A549 (cell line): ENCODE measurements around the gene RCN2. TPM values are rescaled to one million over a fixed set of nuclear protein-coding genes. Genes with fewer than 3 reads are reported as not detected.
A peak's percentile ranks its signal among the peaks of the same experiment; 100 is the strongest.

Experiments used
- ATAC-seq, 2 experiments: fragments of 200-7000 bp in 1 of 2; fragments of >200 bp in 1 of 2; cut with Nextera tagmentation in 1 of 2; cut with Tn5 transposase in 1 of 2; 3 replicates each; pipeline versions ENCODE4 v1.8.0 to v1.9.1; 2018 to 2020; ENCODE audit warnings: mild to moderate bottlenecking in 1 of 2, moderate library complexity in 1 of 2
- CTCF ChIA-PET: fragments of 300-600 bp; sonication (Branson Sonifier 250); formaldehyde crosslinking; extraction: SDS; loops from one replicate; lab custom pipeline; 2021; ENCODE audit warnings: antibody characterized with exemption, inconsistent platforms; lab: Yijun Ruan, JAX
- POLR2A ChIA-PET: fragments of 350-600 bp; formaldehyde crosslinking; extraction: SDS; loops from one replicate; lab custom pipeline; 2021; ENCODE audit warnings: antibody characterized with exemption, inconsistent platforms; lab: Yijun Ruan, JAX
- DNase-seq, 2 experiments: peaks; one replicate each; pipeline versions ENCODE4 v3.0.0 to v3.0.0-alpha.2; 2011 to 2016; ENCODE audit warnings: low read depth in 1 of 2, low spot score in 1 of 2
- FAIRE-seq: peaks from 2 replicates; lab custom pipeline; 2011; peaks lifted over from hg19 to GRCh38; lab: Jason Lieb, UNC
- H3K27ac ChIP-seq, 2 experiments: fragments of >200 bp; sonication (Bioruptor Twin); formaldehyde crosslinking; 3 replicates each; pipeline ENCODE4 v1.5.1; 2016 to 2017
- H3K4me1 ChIP-seq: fragments of >200 bp; sonication (Bioruptor Twin); formaldehyde crosslinking; 3 replicates; pipeline ENCODE4 v1.6.1; 2016
- H3K4me2 ChIP-seq: fragments of >200 bp; sonication (Bioruptor Twin); formaldehyde crosslinking; 3 replicates; pipeline ENCODE4 v1.6.1; 2016
- H3K4me3 ChIP-seq: fragments of >200 bp; sonication (Bioruptor Twin); formaldehyde crosslinking; 3 replicates; pipeline ENCODE4 v1.5.1; 2016
- H3K9me3 ChIP-seq: fragments of >200 bp; sonication (Bioruptor Twin); formaldehyde crosslinking; 3 replicates; pipeline ENCODE4 v1.6.1; 2016
- ATOH8 ChIP-seq: fragments of 250-450 bp; sonication (Bioruptor Pico); IDR thresholded peaks from 2 replicates; pipeline ENCODE4 v1.5.0; 2020; ENCODE audit warnings: low read depth, mild to moderate bottlenecking, moderate library complexity
- BHLHE40 ChIP-seq: IDR thresholded peaks from 2 replicates; pipeline ENCODE4 v1.6.1; 2012; ENCODE audit warnings: low read depth, low read length, inconsistent platforms
- CBX8 ChIP-seq: fragments of 200-600 bp; sonication (generic); IDR thresholded peaks from 2 replicates; pipeline ENCODE4 v1.6.1; 2016
- CHD2 ChIP-seq: fragments of 150-350 bp; IDR thresholded peaks from 2 replicates; pipeline ENCODE4 v1.6.1; 2014; ENCODE audit warnings: low read length; ENCODE audit not compliant: partially characterized antibody
- EHF ChIP-seq: fragments of 250-450 bp; sonication (Bioruptor Pico); IDR thresholded peaks from 2 replicates; pipeline ENCODE4 v1.5.0; 2020; ENCODE audit warnings: mild to moderate bottlenecking
- ELK1 ChIP-seq: fragments of 150-350 bp; IDR thresholded peaks from 2 replicates; pipeline ENCODE4 v1.6.1; 2014; ENCODE audit warnings: low read depth, mild to moderate bottlenecking, low read length
- EP300 ChIP-seq, 2 experiments: fragments of >200 bp; sonication (Bioruptor Twin); formaldehyde crosslinking; IDR thresholded peaks; 2 replicates in 1 of 2; 3 replicates in 1 of 2; pipeline ENCODE4 v1.6.1; 2016 to 2017
- ESRRA ChIP-seq: fragments of 150-350 bp; IDR thresholded peaks from 2 replicates; pipeline ENCODE4 v1.6.1; 2014; ENCODE audit warnings: mild to moderate bottlenecking, low read length, borderline replicate concordance
- GATA3 ChIP-seq: IDR thresholded peaks from 2 replicates; pipeline ENCODE4 v1.6.1; 2012; ENCODE audit warnings: borderline replicate concordance
- HES2 ChIP-seq: fragments of >200 bp; sonication (Bioruptor Twin); formaldehyde crosslinking; IDR thresholded peaks from 2 replicates; pipeline ENCODE4 v1.6.1; 2016
- HOXA7 ChIP-seq: fragments of 250-450 bp; sonication (Bioruptor Pico); IDR thresholded peaks from 2 replicates; pipeline ENCODE4 v1.5.0; 2020; ENCODE audit warnings: mild to moderate bottlenecking, moderate library complexity
- HOXB13 ChIP-seq: fragments of 250-450 bp; sonication (Bioruptor Pico); IDR thresholded peaks from 2 replicates; pipeline ENCODE4 v1.5.0; 2020; ENCODE audit warnings: low read depth, mild to moderate bottlenecking, moderate library complexity
- HOXB5 ChIP-seq: fragments of 250-450 bp; sonication (Bioruptor Pico); IDR thresholded peaks from 2 replicates; pipeline ENCODE4 v1.5.0; 2020; ENCODE audit warnings: mild to moderate bottlenecking, moderate library complexity
- JUNB ChIP-seq: fragments of >200 bp; sonication (Bioruptor Twin); formaldehyde crosslinking; IDR thresholded peaks from 2 replicates; pipeline ENCODE4 v1.6.1; 2016
- KDM1A ChIP-seq: fragments of 200-600 bp; sonication (generic); IDR thresholded peaks from 2 replicates; pipeline ENCODE4 v1.6.1; 2016; ENCODE audit warnings: low read depth, mild to moderate bottlenecking
- KDM5A ChIP-seq: fragments of 200-600 bp; sonication (generic); IDR thresholded peaks from 2 replicates; pipeline ENCODE4 v1.6.1; 2016; ENCODE audit warnings: antibody characterized with exemption, mild to moderate bottlenecking
- MYC ChIP-seq: IDR thresholded peaks from 2 replicates; pipeline ENCODE4 v1.6.1; 2012; ENCODE audit warnings: mild to moderate bottlenecking, inconsistent platforms, low read length, improper control_type of control experiment, borderline replicate concordance
- NPAS2 ChIP-seq: fragments of 250-450 bp; sonication (Bioruptor Pico); IDR thresholded peaks from 2 replicates; pipeline ENCODE4 v1.8.0; 2022; ENCODE audit warnings: mild to moderate bottlenecking, moderate library complexity, borderline replicate concordance
- NR3C1 ChIP-seq: fragments of >200 bp; sonication (Bioruptor Twin); formaldehyde crosslinking; IDR thresholded peaks from 3 replicates; pipeline ENCODE4 v1.6.1; 2017
- PHF8 ChIP-seq: fragments of 200-600 bp; sonication (generic); IDR thresholded peaks from 2 replicates; pipeline ENCODE4 v1.6.1; 2016; ENCODE audit warnings: low read depth, mild to moderate bottlenecking, antibody characterized with exemption, moderate library complexity, borderline replicate concordance
- POLR2A ChIP-seq: IDR thresholded peaks from 2 replicates; pipeline ENCODE4 v1.6.1; 2012; ENCODE audit warnings: mild to moderate bottlenecking, low read length
- POLR2AphosphoS2 ChIP-seq: conservative IDR thresholded peaks from 2 replicates; pipeline ENCODE4 v1.6.1; 2012; ENCODE audit warnings: low read length, improper control_type of control experiment, inconsistent platforms
- RFX5 ChIP-seq: fragments of 450-650 bp; IDR thresholded peaks from 2 replicates; pipeline ENCODE4 v1.7.1; 2014; ENCODE audit warnings: antibody characterized with exemption, mild to moderate bottlenecking, moderate library complexity
- ZFP36 ChIP-seq: fragments of 450-650 bp; IDR thresholded peaks from 2 replicates; pipeline ENCODE4 v1.6.1; 2014; ENCODE audit warnings: borderline replicate concordance; ENCODE audit not compliant: partially characterized antibody
- WGBS: methylation state at CpG from one replicate; pipeline ENCODE4 v1.1.6; 2017; ENCODE audit errors: missing lambda C conversion rate; 5-methylcytosine and 5-hydroxymethylcytosine counted together
- polyA plus RNA-seq, 4 experiments: library from polyadenylated mRNA; depleted of rRNA in 3 of 4; stranded (reverse); fragments of >200 nt; fragmentation: RNase III in 1 of 4; extraction: RNeasy Plus Mini Kit Qiagen cat#74134 plus additional on column Dnase treatment in 1 of 4; gene quantifications; 2 replicates in 3 of 4; 3 replicates in 1 of 4; pipeline ENCODE4 v1.2.3, GENCODE V29; 2011 to 2017
- TF ChIP-seq, protein P1 (sequence below): IDR thresholded peaks from 2 replicates; pipeline ENCODE4 v1.6.1; 2012
- TF ChIP-seq, protein P2 (sequence below): IDR thresholded peaks from 2 replicates; pipeline ENCODE4 v1.6.1; 2012; ENCODE audit warnings: low read depth, borderline replicate concordance
- TF ChIP-seq, protein P3 (sequence below): fragments of >200 bp; sonication (Bioruptor Twin); formaldehyde crosslinking; IDR thresholded peaks from 3 replicates; pipeline ENCODE4 v1.5.1; 2016
- TF ChIP-seq, protein P4 (sequence below): fragments of >200 bp; sonication (Bioruptor Twin); formaldehyde crosslinking; IDR thresholded peaks from 3 replicates; pipeline ENCODE4 v1.6.1; 2016
- TF ChIP-seq, protein P5 (sequence below): fragments of 450-650 bp; IDR thresholded peaks from 2 replicates; pipeline ENCODE4 v1.6.1; 2014; ENCODE audit warnings: antibody characterized with exemption

RCN2 gene
- polyA plus RNA-seq, 2 of the 4 experiments (the other 2 are of a cell fraction), result 81.3 to 152 TPM

DNA sequence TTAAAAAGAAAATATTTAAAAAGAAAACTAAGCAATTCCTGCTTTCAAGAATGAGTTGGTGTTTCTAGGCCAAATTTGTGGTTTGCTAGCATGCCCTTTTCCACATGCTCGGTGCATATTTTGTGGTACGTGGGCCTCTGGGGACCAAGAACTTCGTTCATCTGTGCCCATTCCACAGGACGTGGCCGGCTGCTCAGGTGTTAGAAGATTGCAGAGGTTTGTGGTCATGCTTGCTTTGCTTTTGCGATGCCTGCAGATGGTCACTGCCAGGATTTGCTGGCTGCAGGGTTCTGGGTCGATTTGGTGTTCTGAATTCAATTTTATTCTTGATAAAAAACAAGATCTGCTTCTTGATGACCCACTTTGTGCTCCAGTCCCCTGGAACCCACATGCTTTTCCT lies 70.9 kb downstream of the RCN2 start:
- DNase-seq, result no peak
- no peaks in the 10 kb centered on the region for H3K4me1 ChIP-seq
- TF ChIP-seq MYC, result no peak
- TF ChIP-seq, protein P1, sequence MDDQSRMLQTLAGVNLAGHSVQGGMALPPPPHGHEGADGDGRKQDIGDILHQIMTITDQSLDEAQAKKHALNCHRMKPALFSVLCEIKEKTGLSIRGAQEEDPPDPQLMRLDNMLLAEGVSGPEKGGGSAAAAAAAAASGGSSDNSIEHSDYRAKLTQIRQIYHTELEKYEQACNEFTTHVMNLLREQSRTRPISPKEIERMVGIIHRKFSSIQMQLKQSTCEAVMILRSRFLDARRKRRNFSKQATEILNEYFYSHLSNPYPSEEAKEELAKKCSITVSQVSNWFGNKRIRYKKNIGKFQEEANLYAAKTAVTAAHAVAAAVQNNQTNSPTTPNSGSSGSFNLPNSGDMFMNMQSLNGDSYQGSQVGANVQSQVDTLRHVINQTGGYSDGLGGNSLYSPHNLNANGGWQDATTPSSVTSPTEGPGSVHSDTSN, result no peak
- TF ChIP-seq NR3C1, result no peak
- no peak for TF ChIP-seq POLR2A
- TF ChIP-seq, protein P2, sequence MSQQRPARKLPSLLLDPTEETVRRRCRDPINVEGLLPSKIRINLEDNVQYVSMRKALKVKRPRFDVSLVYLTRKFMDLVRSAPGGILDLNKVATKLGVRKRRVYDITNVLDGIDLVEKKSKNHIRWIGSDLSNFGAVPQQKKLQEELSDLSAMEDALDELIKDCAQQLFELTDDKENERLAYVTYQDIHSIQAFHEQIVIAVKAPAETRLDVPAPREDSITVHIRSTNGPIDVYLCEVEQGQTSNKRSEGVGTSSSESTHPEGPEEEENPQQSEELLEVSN, result no peak
- TF ChIP-seq CHD2, result no peak
- no peak for TF ChIP-seq ELK1
- TF ChIP-seq KDM1A, result no peak
- TF ChIP-seq HOXA7, result no peak
- no peak for TF ChIP-seq EHF (CRISPR knock-in tag)
- TF ChIP-seq PHF8, result no peak
- TF ChIP-seq JUNB, result no peak
- no peak for TF ChIP-seq ATOH8 (CRISPR knock-in tag)
- TF ChIP-seq RFX5, result no peak
- no peak for TF ChIP-seq HOXB5 (CRISPR knock-in tag)
- no peak for TF ChIP-seq EP300 (IDR thresholded peaks at IDR 0.05)
- no peak for TF ChIP-seq ESRRA
- TF ChIP-seq, all 56 proteins: peak for 0
- Histone ChIP-seq H3K27ac (no peak overlapping the region), H3K9me3 (no peaks in the 10 kb centered on the region), H3K4me2 (no peak overlapping the region), H3K4me3 (no peak overlapping the region)
- ChIA-PET CTCF (interaction anchor here (2.8 kb wide), 1 partner anchor 22 kb away, joined by 9 read pairs; no protein-coding TSS in a partner anchor), POLR2A (no interaction called here)
- no peak for ATAC-seq
- peak; percentile 23 for FAIRE-seq
- 59% methylated on average over 7 of the region's 7 CpGs for WGBS

DNA sequence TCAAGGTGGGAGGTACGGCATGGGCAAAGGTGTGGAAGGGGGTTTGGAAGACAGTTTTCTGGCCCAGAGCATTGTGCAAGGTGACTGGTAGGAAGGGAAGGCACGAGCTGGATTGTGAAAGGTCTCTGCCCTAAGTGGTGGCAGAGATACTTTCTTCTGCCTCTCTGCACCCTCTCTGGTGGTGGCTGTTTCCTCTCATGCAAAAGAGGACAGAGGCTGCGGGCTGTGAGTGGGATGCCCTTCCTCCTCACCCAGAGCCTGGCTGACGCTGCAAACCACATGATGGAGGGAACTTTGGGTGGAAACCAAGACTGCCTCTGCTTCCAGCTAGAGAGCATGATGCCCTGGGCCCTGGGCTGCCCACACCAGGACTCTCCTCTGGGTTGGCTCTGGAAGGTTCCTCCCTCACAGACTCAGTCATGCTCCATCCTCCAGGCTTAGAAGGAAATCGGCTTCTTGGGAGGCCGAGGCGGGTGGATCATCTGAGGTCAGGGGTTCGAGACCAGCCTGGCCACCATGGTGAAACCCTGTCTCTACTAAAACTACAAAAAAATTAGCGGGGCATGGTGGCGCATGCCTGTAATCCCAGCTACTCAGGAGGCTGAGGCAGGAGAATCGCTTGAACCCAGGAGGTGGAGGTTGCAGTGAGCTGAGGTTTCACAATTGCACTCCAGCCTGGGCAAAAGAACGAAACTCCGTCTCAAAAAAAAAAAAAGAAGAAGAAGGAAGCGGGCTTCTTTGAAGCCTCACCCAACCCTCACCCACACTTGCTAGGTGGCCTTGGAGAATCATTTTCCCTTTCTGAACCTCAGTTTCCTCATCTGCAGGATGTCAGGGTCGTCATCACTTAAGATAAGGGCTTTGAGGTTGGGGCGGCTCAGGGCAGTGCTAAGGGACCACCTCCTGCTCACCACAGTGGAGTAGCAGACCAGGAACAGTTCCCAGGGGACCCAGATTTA lies 71.7 kb downstream of the RCN2 start:
- DNase-seq (no peak), FAIRE-seq (no peak), ATAC-seq (no peak)
- Histone ChIP-seq H3K9me3 (no peaks in the 10 kb centered on the region), H3K4me2 (no peak overlapping the region), H3K4me3 (no peak overlapping the region), H3K4me1 (no peaks in the 10 kb centered on the region), H3K27ac (no peak overlapping the region)
- CTCF ChIA-PET, result no interaction called here
- POLR2A ChIA-PET, result no interaction called here
- WGBS, result 68% methylated on average over 16 of the region's 16 CpGs
- TF ChIP-seq ZFP36, result no peak
- TF ChIP-seq, protein P3, sequence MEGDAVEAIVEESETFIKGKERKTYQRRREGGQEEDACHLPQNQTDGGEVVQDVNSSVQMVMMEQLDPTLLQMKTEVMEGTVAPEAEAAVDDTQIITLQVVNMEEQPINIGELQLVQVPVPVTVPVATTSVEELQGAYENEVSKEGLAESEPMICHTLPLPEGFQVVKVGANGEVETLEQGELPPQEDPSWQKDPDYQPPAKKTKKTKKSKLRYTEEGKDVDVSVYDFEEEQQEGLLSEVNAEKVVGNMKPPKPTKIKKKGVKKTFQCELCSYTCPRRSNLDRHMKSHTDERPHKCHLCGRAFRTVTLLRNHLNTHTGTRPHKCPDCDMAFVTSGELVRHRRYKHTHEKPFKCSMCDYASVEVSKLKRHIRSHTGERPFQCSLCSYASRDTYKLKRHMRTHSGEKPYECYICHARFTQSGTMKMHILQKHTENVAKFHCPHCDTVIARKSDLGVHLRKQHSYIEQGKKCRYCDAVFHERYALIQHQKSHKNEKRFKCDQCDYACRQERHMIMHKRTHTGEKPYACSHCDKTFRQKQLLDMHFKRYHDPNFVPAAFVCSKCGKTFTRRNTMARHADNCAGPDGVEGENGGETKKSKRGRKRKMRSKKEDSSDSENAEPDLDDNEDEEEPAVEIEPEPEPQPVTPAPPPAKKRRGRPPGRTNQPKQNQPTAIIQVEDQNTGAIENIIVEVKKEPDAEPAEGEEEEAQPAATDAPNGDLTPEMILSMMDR, result no peak
- TF ChIP-seq POLR2AphosphoS2, result no peak
- no peak for TF ChIP-seq NPAS2 (CRISPR knock-in tag)
- no peak for TF ChIP-seq HES2
- TF ChIP-seq ATOH8 (CRISPR knock-in tag), result no peak
- TF ChIP-seq NR3C1, result no peak
- TF ChIP-seq, protein P4, sequence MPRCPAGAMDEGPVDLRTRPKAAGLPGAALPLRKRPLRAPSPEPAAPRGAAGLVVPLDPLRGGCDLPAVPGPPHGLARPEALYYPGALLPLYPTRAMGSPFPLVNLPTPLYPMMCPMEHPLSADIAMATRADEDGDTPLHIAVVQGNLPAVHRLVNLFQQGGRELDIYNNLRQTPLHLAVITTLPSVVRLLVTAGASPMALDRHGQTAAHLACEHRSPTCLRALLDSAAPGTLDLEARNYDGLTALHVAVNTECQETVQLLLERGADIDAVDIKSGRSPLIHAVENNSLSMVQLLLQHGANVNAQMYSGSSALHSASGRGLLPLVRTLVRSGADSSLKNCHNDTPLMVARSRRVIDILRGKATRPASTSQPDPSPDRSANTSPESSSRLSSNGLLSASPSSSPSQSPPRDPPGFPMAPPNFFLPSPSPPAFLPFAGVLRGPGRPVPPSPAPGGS, result no peak
- TF ChIP-seq GATA3, result no peak
- TF ChIP-seq KDM5A, result no peak
- no peak for TF ChIP-seq BHLHE40
- TF ChIP-seq CBX8, result no peak
- TF ChIP-seq HOXB13 (CRISPR knock-in tag), result no peak
- TF ChIP-seq, protein P5, sequence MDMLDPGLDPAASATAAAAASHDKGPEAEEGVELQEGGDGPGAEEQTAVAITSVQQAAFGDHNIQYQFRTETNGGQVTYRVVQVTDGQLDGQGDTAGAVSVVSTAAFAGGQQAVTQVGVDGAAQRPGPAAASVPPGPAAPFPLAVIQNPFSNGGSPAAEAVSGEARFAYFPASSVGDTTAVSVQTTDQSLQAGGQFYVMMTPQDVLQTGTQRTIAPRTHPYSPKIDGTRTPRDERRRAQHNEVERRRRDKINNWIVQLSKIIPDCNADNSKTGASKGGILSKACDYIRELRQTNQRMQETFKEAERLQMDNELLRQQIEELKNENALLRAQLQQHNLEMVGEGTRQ, result no peak
